ENCODE measurements around the gene CDC14B. TPM values are rescaled to one million over a fixed set of nuclear protein-coding genes. Genes with fewer than 3 reads are reported as not detected.

Gene CDC14B
- total RNA-seq, 2 experiments from 2014 or later: 2.7 to 3.1 TPM

GRCh38 chr9:96494215-96494800, 125.3 kb downstream of the CDC14B start:
- CTCF ChIA-PET: no interaction called here
- POLR2A ChIA-PET: no interaction called here

- CTCF ChIA-PET: no interaction called here
- POLR2A ChIA-PET: no interaction called here
These were observed 125.9 kb downstream of the CDC14B start for GRCh38 chr9:96493757-96494156.

- ChIA-PET CTCF (no interaction called here), POLR2A (no interaction called here)
These were observed 126.6 kb downstream of the CDC14B start for GRCh38 chr9:96492993-96493531.

GRCh38 chr9:96491880-96492525, 127.6 kb downstream of the CDC14B start:
- POLR2A ChIA-PET: no interaction called here
- CTCF ChIA-PET: no interaction called here

- CTCF ChIA-PET: no interaction called here
- POLR2A ChIA-PET: no interaction called here
These were observed 128.4 kb downstream of the CDC14B start for GRCh38 chr9:96491079-96491879.

- POLR2A ChIA-PET: no interaction called here
These were observed 129.0 kb downstream of the CDC14B start for GRCh38 chr9:96490534-96491078.

GRCh38 chr9:96489482-96489979, 130.1 kb downstream of the CDC14B start:
- ChIA-PET POLR2A (no interaction called here), CTCF (no interaction called here)

More at GRCh38 chr9:96490534-96491078, 129.0 kb downstream of the CDC14B start:
- CTCF ChIA-PET: no interaction called here

- ChIA-PET POLR2A (no interaction called here), CTCF (no interaction called here)
These were observed 131.7 kb downstream of the CDC14B start for GRCh38 chr9:96487949-96488348.

GRCh38 chr9:96487029-96487396, 132.6 kb downstream of the CDC14B start:
- POLR2A ChIA-PET: no interaction called here
- CTCF ChIA-PET: no interaction called here

- CTCF ChIA-PET: no interaction called here
These were observed 133.1 kb downstream of the CDC14B start for GRCh38 chr9:96486386-96487028.

GRCh38 chr9:96485280-96485679, 134.4 kb downstream of the CDC14B start:
- ChIA-PET POLR2A (no interaction called here), CTCF (no interaction called here)

More at GRCh38 chr9:96486386-96487028, 133.1 kb downstream of the CDC14B start:
- POLR2A ChIA-PET: no interaction called here

- ChIA-PET POLR2A (no interaction called here), CTCF (no interaction called here)
These were observed 135.1 kb downstream of the CDC14B start for GRCh38 chr9:96484521-96484931.

GRCh38 chr9:96483733-96484390, 135.8 kb downstream of the CDC14B start:
- POLR2A ChIA-PET: no interaction called here

GRCh38 chr9:96483197-96483596, 136.4 kb downstream of the CDC14B start:
- ChIA-PET POLR2A (no interaction called here), CTCF (interaction anchor here (0.6 to 0.7 kb wide), 2 partner anchors 40 to 172 kb away, joined by 3 read pairs; partner anchors contain the start of gene PRXL2C)

More at GRCh38 chr9:96483733-96484390, 135.8 kb downstream of the CDC14B start:
- CTCF ChIA-PET: interaction anchor here (0.7 kb wide), 1 partner anchor 41 kb away, joined by 3 read pairs; no protein-coding TSS in a partner anchor

- ChIA-PET CTCF (no interaction called here), POLR2A (interaction anchor here (0.7 kb wide), 1 partner anchor 19 kb away, joined by 5 read pairs; no protein-coding TSS in a partner anchor)
These were observed 137.2 kb downstream of the CDC14B start for GRCh38 chr9:96482476-96482875.

GRCh38 chr9:96480736-96481135, 138.9 kb downstream of the CDC14B start:
- CTCF ChIA-PET: interaction anchor here (0.6 kb wide), 1 partner anchor 81 kb away, joined by 3 read pairs; no protein-coding TSS in a partner anchor
- POLR2A ChIA-PET: no interaction called here

GRCh38 chr9:96478829-96479371, 140.7 kb downstream of the CDC14B start:
- POLR2A ChIA-PET: interaction anchor here (0.7 kb wide), 1 partner anchor 30 kb away, joined by 3 read pairs; no protein-coding TSS in a partner anchor

GRCh38 chr9:96476591-96476990, 143.1 kb downstream of the CDC14B start:
- POLR2A ChIA-PET: no interaction called here
- CTCF ChIA-PET: no interaction called here

More at GRCh38 chr9:96478829-96479371, 140.7 kb downstream of the CDC14B start:
- CTCF ChIA-PET: no interaction called here

- ChIA-PET CTCF (no interaction called here), POLR2A (no interaction called here)
These were observed 143.6 kb downstream of the CDC14B start for GRCh38 chr9:96476013-96476412.
